GDM1 (cell line): ENCODE data around the gene RLN3.
A peak's percentile ranks its signal among the peaks of the same experiment; 100 is the strongest.

ENCODE experiments used
- DNase-seq: peaks from one replicate; lab custom pipeline; 2025; lab: John Stamatoyannopoulos, UW

The RLN3 gene

GRCh38 chr19:14054721-14055120 lies 26.8 kb downstream of the RLN3 start:
- no peak for DNase-seq

GRCh38 chr19:14055396-14055795 lies 27.4 kb downstream of the RLN3 start:
- no peak for DNase-seq

GRCh38 chr19:14056069-14056666 lies 28.2 kb downstream of the RLN3 start:
- no peak for DNase-seq

- DNase-seq = no peak
Measured at GRCh38 chr19:14056741-14057356, 28.9 kb downstream of the RLN3 start.

GRCh38 chr19:14058182-14059092 lies 30.5 kb downstream of the RLN3 start:
- no peak for DNase-seq

DNA sequence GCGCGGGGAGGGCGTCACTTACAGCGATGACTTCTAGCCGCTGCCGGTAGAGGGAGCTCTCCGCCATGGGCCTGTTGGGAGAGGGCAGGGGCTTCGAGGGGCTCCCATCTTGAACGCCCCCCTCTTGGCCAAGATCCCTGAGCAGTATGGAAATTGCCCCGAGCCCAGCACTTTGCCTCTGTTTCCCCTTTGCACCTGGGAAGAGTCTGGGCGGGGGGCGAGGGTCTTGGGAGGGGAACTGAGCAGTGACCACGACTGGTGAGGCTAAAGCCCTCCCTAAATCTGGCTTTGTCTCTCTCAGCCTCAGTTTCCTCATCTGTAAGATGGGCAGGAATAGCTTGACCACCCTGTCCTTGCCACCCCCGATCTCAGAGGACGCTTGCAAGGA lies 31.1 kb downstream of the RLN3 start:
- no peak for DNase-seq

DNA sequence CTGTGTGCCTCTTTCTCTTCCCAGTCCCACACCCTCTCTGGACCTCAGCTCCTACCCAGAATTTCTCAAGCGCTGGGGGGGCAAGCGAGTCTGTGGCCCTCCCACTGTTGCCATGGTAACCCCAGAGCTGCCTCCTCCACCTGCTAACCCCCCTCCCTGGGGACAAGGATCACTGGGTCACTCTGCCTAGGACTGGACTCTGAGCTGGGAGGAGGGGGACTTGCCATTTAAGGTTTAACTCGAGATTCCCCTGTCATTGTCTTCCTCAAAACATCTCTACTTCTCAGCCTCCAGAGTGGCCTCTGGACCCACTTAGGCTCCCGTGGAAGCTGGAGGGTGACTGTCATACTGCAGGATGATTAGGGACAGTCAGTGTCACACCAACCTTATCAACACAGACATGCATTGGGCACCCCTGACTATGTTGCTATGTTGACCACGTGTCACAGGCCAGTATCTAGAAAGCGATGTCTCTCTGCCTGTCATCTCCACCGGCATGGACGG lies 31.8 kb downstream of the RLN3 start:
- DNase-seq = no peak

GRCh38 chr19:14061081-14061749 lies 33.3 kb downstream of the RLN3 start:
- no peak for DNase-seq

GRCh38 chr19:14061751-14062557 lies 34.0 kb downstream of the RLN3 start, which contains the start of gene PALM3:
TSS of gene PALM3 (minus strand) at chr19:14062076. CDS start at chr19:14061980, 96 bp downstream.
- no peak for DNase-seq

GRCh38 chr19:14062558-14062855 lies 34.6 kb downstream of the RLN3 start:
- no peak for DNase-seq

DNA sequence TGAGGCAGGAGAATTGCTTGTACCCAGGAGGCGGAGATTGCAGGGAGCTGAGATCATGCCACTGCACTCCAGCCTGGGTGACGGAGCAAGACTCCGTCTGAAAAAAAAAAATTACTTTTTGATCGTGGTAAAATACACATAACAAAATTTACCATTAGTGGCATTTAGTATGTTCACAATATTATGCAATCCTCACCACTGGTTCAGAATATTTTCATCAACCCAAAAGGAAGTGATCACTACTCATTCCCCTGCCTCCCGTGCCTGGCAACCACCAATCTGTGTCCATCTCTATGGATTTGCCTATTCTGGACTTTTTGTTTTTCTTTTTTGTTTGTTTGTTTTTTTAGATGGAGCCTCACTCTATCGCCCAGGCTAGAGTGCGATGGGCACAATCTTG lies 35.2 kb downstream of the RLN3 start:
- DNase-seq = no peak

DNA sequence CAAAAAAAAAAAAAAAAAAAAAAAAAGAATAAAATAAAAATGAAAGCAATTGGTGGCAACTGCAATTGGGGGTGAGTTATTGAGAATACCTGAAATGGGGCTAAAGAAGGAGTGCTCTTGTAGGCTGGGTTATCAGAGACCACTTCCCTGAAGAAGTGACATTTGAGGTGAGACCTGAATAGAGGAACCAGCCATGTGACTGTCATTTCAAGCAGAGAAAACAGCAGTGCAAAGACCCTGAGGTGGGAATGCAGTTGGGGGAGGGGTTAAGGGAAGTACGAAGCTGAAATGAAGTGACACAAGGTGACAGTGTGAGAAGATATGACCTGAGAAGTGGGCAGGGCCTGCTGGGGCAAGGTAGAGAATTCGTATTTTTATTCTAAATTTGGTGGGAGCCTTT lies 38.2 kb downstream of the RLN3 start:
- no peak for DNase-seq

GRCh38 chr19:14070268-14071050 lies 42.5 kb downstream of the RLN3 start:
- no peak for DNase-seq

DNA sequence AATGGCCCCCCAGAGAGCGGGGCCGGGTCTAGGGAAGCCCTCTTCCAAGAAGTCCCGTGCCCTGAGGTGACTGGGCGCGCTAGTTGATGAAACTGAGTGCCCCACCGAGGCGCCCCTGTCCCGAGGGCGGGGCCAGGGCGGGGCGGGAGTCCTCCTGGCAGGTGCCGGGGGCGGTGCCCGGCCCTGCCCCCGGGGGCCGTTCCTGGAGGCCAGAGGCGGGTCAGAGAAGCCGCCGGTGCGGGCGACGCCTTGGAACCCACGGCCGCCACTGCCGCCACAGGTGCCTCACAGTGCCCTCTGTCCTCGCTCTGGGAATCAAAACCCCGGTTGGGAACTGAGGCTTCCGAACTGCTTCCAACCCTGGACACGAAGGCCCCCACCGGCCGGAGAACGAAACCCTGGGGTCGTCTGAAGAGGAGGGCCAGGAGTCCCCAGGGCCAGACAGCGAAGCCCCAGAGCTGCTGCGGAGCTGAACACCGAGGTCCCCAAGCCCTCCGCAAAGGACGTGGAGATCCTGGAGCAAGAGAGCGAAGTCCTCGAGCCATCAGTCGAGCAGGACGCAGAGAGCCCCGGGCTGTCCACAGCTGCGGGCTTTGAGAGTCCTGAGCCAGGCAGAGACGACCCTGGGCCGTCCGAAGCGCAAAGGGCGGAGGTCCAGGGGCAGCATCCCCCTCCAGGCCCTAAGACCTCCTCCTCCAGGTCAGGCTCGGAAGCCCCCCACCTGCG lies 44.8 kb downstream of the RLN3 start, which contains the start of gene MISP3:
MISP3 (plus strand) TSS at position 252 of the 726 bp plus-strand sequence. CDS start 524 bp downstream, outside the sequence.
- DNase-seq = no peak

GRCh38 chr19:14073261-14073924 lies 45.4 kb downstream of the RLN3 start:
- DNase-seq = peak; percentile 74

DNA sequence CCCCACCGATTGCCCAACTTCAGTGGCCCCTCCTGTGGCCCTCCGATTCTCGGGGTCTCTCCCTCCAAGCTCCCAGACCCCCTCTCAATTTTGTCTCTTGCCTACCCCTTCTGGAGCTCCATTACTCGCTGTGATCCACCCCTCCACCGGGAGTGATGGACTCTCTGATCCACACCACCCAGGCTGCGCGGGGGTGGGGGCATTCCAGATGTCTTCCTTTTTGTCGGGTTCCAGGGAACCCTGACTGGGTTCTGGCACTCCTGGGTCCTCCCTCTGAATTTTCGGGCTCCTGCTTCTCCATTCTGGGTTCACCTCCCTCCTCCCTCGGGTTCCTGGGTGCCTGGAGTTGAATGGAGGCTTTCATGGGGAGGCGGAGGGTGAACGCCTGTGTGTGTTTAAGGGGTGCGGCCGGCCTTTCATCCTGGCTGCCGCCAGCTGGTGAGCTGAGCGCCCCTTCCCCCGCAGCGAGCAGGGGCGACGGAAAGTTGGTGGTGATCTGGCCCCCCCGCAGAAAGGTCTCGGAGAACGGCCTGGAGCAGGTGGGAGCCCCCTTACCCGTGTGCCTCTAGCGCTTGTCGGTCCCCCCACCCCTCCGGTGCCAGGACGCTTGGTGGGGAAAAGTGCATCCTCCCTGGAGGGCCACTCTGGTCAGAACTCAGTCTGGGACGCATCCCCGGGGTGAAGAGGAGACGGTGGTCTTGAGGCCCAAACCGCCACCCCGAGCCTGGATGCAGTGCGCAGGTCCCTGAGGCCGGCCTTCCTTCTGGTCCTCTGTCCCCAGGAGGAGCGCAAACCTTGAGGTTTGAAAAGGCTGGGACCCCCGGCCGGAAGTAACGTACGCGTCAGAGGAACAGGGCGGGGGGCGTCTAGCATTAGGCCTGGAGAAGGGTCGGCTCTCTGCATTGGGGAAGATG lies 46.2 kb downstream of the RLN3 start:
- no peak for DNase-seq

- DNase-seq = no peak
Measured at GRCh38 chr19:14078411-14078810, 50.5 kb downstream of the RLN3 start.
